CD4-positive, alpha-beta T cell treated with Interleukin-10 for 1 hour (primary cell): ENCODE data around the gene RNH1.
"Not testable (repeated sequence)": the region's sequence is repeated elsewhere in the genome, so short reads cannot be mapped to it uniquely, and the experiment has no call there.

Source experiments
- DNase-seq: peaks from one replicate; pipeline ENCODE4 v3.0.0-alpha.2; 2020

The RNH1 gene

GRCh38 chr11:516918-517685, 10.1 kb upstream of the RNH1 start:
- not testable (repeated sequence) for DNase-seq

- DNase-seq = no peak
Measured at GRCh38 chr11:516400-516799, 9.4 kb upstream of the RNH1 start.

GRCh38 chr11:515131-515530, 8.1 kb upstream of the RNH1 start:
- DNase-seq = no peak

- no peak for DNase-seq
Measured at GRCh38 chr11:514606-515005, 7.6 kb upstream of the RNH1 start.

GRCh38 chr11:512761-513595, 5.9 kb upstream of the RNH1 start:
- DNase-seq = no peak

GRCh38 chr11:508956-509355, 1.9 kb upstream of the RNH1 start:
- no peak for DNase-seq

GRCh38 chr11:507727-508515, 879 bp upstream of the RNH1 start:
- DNase-seq = no peak

GRCh38 chr11:506238-506994, 626 bp downstream of the RNH1 start:
- DNase-seq = peak; percentile 96

- DNase-seq = no peak
Measured at GRCh38 chr11:504994-505344, 2.1 kb downstream of the RNH1 start.

- DNase-seq = no peak
Measured at GRCh38 chr11:504053-504993, 2.7 kb downstream of the RNH1 start.

GRCh38 chr11:503179-503981, 3.7 kb downstream of the RNH1 start:
- peak; percentile 32 for DNase-seq

GRCh38 chr11:502288-503178, 4.5 kb downstream of the RNH1 start:
- DNase-seq = no peak

GRCh38 chr11:501683-502287, 5.3 kb downstream of the RNH1 start:
- no peak for DNase-seq

- no peak for DNase-seq
Measured at GRCh38 chr11:501001-501682, 5.9 kb downstream of the RNH1 start.

- no peak for DNase-seq
Measured at GRCh38 chr11:499201-500076, 7.6 kb downstream of the RNH1 start.

- no peak for DNase-seq
Measured at GRCh38 chr11:498297-499181, 8.5 kb downstream of the RNH1 start.
